ENCODE data around the gene GALNT4.

GALNT4 gene

GRCh38 chr12:89490922-89491321 lies 33.7 kb downstream of the GALNT4 start:
- no peak for DNase-seq

GRCh38 chr12:89486264-89486663 lies 38.3 kb downstream of the GALNT4 start:
- no peak for DNase-seq

- DNase-seq, result no peak
These were observed 40.1 kb downstream of the GALNT4 start for GRCh38 chr12:89484470-89484869.

GRCh38 chr12:89481213-89481914 lies 43.2 kb downstream of the GALNT4 start:
- DNase-seq, result no peak

DNA sequence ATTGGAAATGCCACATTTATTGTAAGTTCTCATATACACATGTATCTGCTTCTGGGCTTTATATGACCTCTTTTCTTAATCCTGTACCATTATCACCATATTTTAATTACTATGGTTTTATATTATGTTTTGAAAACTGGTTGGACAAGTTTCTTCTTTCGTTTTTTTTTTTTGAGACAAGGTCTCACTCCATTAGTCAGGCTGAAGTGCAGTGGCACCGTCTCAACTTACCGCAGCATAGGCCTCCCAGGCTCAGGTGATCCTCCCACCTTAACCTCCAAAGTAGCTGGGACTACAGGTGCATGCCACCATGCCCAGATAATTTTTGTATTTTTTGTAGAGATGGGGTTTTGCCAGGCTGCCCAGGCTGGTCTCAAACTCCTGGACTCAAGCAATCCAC lies 44.6 kb downstream of the GALNT4 start:
- DNase-seq, result no peak

DNA sequence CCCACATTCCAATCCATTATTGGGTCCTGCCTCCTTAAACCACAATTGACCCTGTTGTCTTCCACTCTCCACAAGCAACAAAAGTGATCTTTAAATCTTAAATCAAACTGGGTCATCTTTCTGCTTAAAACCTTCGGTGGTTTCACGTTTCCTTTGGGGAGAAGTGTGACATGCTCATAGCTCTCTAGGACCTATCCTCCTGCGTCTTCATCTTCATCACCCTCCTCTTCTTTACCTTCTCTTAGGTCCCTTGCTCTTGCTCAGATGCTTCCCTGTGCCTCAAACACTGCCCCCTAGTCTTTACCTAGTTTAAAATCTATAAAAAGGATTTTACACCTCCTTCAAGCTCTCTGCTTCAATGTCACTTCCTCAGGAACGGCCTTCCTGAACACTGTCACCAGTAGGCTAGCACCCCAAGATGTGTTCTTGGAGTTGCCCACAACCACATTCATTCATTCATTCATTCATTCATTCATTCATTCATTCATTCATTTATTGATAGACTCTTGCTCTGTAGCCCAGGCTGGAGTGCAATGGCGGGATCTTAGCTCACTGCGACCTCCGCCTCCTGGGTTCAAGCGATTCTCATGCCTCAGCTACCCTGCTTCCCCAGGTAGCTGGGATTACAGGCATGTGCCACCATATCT lies 46.8 kb downstream of the GALNT4 start:
- DNase-seq, result no peak

DNA sequence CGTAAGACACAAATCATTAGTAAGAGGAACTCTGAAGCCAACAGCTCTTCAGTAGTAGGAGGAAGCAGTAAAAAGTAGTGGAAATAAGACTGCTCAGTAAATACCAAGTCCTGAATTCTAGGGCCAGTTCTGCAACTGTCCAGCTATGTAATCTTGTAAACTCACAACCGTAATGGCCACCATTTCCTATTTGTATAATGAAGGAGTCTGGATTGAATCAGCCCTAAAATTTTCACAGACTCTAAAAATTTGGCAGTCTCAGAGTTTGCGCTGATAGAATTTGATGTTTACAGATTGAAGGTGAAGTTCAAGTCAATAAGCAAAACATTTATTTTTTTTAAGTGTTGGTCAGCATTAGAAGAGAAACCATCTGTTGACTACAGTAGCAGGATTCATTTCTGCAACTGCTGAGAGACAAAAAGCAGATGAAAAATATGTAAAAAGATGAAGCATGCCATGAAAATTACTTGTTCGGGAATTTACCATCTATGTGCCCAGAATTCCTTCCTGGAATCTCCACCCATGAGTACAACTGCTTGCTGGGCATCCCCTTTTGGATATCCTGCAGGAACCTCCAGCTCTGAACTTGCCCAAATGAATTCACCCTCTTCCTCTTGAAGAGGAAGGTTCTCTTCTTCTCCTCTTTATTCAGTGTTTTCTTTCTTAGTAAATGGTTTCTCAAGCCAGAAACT lies 47.5 kb downstream of the GALNT4 start:
- no peak for DNase-seq

DNA sequence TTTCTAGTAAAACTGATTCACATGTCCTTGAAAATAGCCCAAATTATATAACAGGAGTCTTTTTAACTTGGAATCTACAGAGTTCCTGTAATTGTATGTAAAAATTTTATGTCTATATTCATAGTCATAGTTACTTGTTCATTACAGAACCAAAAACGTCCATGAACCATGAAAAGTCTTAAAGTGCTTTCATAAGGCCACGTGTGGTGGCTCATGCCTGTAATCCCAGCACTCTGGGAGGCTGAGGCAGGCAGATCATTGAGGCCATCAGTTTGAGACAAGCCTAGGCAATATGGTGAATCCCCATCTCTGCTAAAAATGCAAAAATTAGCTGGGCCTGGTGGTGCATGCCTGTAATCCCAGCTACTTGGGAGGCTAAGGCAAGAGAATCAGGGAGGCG lies 48.4 kb downstream of the GALNT4 start:
- no peak for DNase-seq

- no peak for DNase-seq
These were observed 49.2 kb downstream of the GALNT4 start for GRCh38 chr12:89475203-89475990.

- no peak for DNase-seq
These were observed 50.0 kb downstream of the GALNT4 start for GRCh38 chr12:89474615-89475014.

Measured in NCI-H446 treated with DMSO at 0.1 percent for 48 hours (cell line).